ENCODE measurements around the gene ZBTB48. TPM values are rescaled to one million over a fixed set of nuclear protein-coding genes. Genes with fewer than 3 reads are reported as not detected.

The ZBTB48 gene
- total RNA-seq, 4 donors from 2014 or later = 12.7 to 17.7 (median 14.1) TPM

- Histone ChIP-seq H3K36me3 (no peaks in the 10 kb centered on the region), H3K27ac (no peak overlapping the region), H3K9me3 (peaks cover 0 to 9% (median 0%) of the 10 kb centered on the region in 3 donors), H3K27me3 (peaks cover under 1% of the 10 kb centered on the region), H3K4me3 (no peak overlapping the region), H3K4me1 (no peaks in the 10 kb centered on the region)
- TF ChIP-seq EP300 (IDR thresholded peaks at IDR 0.05) = no peak
- no peak for TF ChIP-seq POLR2A (IDR thresholded peaks at IDR 0.05)
- TF ChIP-seq, protein P1, sequence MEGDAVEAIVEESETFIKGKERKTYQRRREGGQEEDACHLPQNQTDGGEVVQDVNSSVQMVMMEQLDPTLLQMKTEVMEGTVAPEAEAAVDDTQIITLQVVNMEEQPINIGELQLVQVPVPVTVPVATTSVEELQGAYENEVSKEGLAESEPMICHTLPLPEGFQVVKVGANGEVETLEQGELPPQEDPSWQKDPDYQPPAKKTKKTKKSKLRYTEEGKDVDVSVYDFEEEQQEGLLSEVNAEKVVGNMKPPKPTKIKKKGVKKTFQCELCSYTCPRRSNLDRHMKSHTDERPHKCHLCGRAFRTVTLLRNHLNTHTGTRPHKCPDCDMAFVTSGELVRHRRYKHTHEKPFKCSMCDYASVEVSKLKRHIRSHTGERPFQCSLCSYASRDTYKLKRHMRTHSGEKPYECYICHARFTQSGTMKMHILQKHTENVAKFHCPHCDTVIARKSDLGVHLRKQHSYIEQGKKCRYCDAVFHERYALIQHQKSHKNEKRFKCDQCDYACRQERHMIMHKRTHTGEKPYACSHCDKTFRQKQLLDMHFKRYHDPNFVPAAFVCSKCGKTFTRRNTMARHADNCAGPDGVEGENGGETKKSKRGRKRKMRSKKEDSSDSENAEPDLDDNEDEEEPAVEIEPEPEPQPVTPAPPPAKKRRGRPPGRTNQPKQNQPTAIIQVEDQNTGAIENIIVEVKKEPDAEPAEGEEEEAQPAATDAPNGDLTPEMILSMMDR (IDR thresholded peaks at IDR 0.05) = no peak
- no peak for TF ChIP-seq POLR2AphosphoS5 (IDR thresholded peaks at IDR 0.05)
- ATAC-seq = no peak
- WGBS, 2 donors (ENCODE audit: low coverage in 1 of 2) = 75% methylated on average over 4 of the region's 5 CpGs; no CpG with 5 or more reads in 1 of the 2 donors
Observed at GRCh38 chr1:6570987-6571386, 8.8 kb upstream of the ZBTB48 start.

DNA sequence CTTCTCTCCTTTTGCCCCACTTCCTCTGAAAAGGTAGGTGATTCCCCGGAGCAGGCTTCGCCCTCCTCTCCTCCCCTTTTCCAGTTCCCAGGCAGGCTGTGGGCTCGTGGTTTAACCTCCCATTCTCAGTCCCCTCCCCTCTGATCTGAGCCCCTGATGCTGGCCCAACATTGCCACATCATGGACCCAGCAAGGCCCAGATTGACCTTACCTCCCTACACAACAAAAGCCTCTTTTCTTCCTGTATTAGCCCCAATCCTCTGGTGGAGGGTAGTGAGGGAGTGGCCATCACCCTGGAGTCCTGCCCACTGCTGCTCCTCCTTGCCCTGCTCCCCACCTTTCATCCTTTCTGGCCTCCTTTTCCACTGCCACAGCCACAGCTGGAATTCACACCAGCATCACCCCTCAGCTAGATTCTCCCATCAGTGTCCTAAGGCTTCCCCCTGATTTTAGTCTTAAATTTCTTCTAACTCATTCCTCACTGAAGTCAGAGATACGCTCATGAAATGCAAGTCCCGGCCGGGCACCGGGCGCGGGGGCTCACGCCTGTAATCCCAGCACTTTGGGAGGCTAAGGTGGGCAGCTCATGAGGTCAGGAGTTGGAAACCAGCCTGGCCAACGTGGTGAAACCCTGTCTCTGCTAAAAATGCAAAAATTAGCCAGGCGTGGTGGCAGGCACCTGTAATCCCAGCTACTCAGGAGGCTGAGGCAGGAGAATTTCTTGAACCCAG is 7.0 kb upstream of the ZBTB48 start:
- Histone ChIP-seq H3K9me3 (peaks cover 0 to 9% (median 0%) of the 10 kb centered on the region in 3 donors), H3K4me3 (no peak overlapping the region), H3K4me1 (no peaks in the 10 kb centered on the region), H3K36me3 (no peaks in the 10 kb centered on the region), H3K27ac (no peak overlapping the region), H3K27me3 (no peaks in the 10 kb centered on the region)
- WGBS, 2 donors (ENCODE audit: low coverage in 1 of 2) = 39 to 57% methylated on average over 3 to 4 of the region's 12 CpGs
- TF ChIP-seq, protein P1 (IDR thresholded peaks at IDR 0.05) = no peak
- TF ChIP-seq POLR2A (IDR thresholded peaks at IDR 0.05) (no peak), EP300 (IDR thresholded peaks at IDR 0.05) (no peak), POLR2AphosphoS5 (IDR thresholded peaks at IDR 0.05) (no peak)
- no peak for ATAC-seq

GRCh38 chr1:6574025-6574620 is 5.7 kb upstream of the ZBTB48 start:
- Histone ChIP-seq H3K4me3 (no peak overlapping the region), H3K27me3 (no peaks in the 10 kb centered on the region), H3K4me1 (peaks cover 0 to 8% (median 0%) of the 10 kb centered on the region in 3 donors), H3K27ac (no peak overlapping the region), H3K36me3 (no peaks in the 10 kb centered on the region), H3K9me3 (peaks cover 0 to 9% (median 0%) of the 10 kb centered on the region in 3 donors)
- ATAC-seq = no peak
- 59 to 73% methylated on average over 3 to 5 of the region's 8 CpGs for WGBS, 2 donors (ENCODE audit: low coverage in 1 of 2)
- TF ChIP-seq EP300 (IDR thresholded peaks at IDR 0.05) (no peak), POLR2A (IDR thresholded peaks at IDR 0.05) (no peak), POLR2AphosphoS5 (IDR thresholded peaks at IDR 0.05) (no peak)
- TF ChIP-seq, protein P1 (IDR thresholded peaks at IDR 0.05) = no peak

GRCh38 chr1:6574818-6575217 is 5.0 kb upstream of the ZBTB48 start:
- TF ChIP-seq POLR2AphosphoS5 (IDR thresholded peaks at IDR 0.05) (no peak), EP300 (IDR thresholded peaks at IDR 0.05) (no peak), POLR2A (IDR thresholded peaks at IDR 0.05) (no peak)
- TF ChIP-seq, protein P1 (IDR thresholded peaks at IDR 0.05) = no peak
- Histone ChIP-seq H3K9me3 (peaks cover 0 to 9% (median 0%) of the 10 kb centered on the region in 3 donors), H3K27ac (no peak overlapping the region), H3K4me3 (no peak overlapping the region), H3K27me3 (no peaks in the 10 kb centered on the region), H3K4me1 (peaks cover 0 to 13% (median 0%) of the 10 kb centered on the region in 3 donors), H3K36me3 (no peaks in the 10 kb centered on the region)
- WGBS, 2 donors (ENCODE audit: low coverage in 1 of 2) = no CpG with 5 or more reads among the region's 14 CpGs
- ATAC-seq = no peak

Measured in gastroesophageal sphincter (tissue), 4 donors.